Activated T-cell treated with anti-CD3 and anti-CD28 coated beads, Interleukin-2, amount 50 U/mL, for 48 hours (primary cell): Measurements from ENCODE around the gene LGMN.

Experiments
- DNase-seq, 2 experiments: peaks; one replicate each; pipeline ENCODE4 v3.0.0-alpha.2; 2020

LGMN gene

GRCh38 chr14:92724516-92725340 is 23.7 kb downstream of the LGMN start:
- DNase-seq = no peak

GRCh38 chr14:92719890-92720323 is 28.5 kb downstream of the LGMN start:
- no peak for DNase-seq

- DNase-seq = no peak
These were observed 29.0 kb downstream of the LGMN start for GRCh38 chr14:92719421-92719820.

DNA sequence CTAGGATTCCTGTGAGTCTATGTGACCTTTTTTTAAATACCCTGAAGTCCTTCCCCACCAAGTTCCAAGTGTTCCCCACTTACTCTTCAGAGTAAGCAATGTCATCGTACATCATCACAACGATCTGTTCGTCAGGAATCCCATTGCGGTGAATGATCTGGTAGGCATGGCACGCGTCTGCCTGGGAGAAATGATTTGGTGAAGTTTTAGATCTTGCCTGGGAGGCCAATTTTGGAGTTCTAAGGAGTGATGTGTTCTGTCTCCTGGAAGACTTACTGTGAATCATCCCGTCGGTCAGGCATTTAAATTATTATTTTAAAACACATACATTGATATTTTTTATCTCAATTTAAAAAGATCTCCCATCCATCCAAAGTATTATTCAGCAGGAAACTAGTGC is 29.8 kb downstream of the LGMN start:
- no peak for DNase-seq

DNA sequence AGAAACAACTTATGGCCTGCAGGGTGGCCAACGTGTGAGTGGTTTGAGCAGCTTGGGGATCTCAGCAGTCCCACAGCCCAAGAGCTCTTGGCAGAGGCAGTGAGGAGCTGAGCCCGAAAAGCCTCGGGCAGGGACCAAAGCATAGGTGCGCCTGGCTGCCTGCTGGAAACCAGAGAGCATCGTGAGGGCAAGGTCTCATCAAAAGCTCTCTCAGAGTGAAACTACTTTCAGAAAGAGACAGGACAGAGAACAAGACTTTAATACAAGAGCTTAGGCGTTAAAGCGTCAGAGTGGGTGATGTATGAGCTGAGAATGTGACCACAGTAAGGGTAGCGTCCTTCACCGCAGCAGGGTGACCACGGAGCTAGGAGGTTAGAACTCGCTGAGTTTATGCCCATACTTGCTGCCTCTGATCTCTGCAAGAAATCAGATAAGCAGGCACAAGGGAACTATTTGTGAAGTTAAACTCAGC is 30.8 kb downstream of the LGMN start:
- no peak for DNase-seq

GRCh38 chr14:92716131-92716530 is 32.3 kb downstream of the LGMN start:
- DNase-seq = no peak

DNA sequence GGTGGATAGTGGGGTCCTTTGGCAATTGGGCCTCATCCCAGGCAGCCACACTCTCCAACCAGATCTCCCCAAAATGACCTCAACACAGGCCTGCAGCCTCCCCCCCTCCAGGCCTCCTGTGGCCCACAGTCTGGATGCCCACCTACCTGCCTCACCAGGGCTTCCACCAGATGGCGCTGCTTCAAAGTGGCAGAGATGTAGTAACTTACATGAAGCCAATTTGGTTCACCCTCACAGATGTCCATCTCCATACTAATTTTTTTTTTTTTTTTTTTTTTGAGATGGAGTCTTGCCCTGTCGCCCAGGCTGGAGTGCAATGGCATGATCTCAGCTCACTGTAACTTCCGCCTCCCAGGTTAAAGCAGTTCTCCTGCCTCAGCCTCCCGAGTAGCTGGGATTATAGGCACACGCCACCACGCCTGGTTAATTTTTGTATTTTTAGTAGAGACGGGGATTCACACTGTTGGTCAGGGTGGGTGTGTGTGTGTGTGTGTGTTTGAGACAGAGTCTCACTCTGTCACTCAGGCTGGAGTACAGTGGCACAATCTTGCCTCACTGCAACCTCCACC is 33.6 kb downstream of the LGMN start:
- peak; percentile 90 to 95 for DNase-seq

DNA sequence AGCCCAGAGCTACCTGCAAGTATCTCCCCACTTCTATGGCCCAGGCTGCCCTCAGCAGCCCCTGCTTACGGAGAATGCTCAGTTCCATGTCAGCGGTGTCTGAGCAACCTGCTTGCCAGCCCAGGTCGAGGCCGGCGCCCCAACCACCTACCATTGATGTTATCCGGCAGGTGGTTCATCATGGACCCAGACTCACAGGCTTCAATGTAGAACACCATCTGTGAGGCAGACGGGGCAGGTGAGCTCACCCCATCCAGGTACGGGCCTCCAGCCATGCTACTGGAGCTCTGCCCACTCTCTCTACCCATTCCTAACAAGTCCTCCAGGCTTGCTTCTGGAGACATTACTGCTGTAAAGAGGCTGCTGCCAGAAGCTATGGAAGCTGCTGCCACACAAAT is 35.8 kb downstream of the LGMN start:
- no peak for DNase-seq

GRCh38 chr14:92711976-92712653 is 36.3 kb downstream of the LGMN start:
- DNase-seq = no peak

DNA sequence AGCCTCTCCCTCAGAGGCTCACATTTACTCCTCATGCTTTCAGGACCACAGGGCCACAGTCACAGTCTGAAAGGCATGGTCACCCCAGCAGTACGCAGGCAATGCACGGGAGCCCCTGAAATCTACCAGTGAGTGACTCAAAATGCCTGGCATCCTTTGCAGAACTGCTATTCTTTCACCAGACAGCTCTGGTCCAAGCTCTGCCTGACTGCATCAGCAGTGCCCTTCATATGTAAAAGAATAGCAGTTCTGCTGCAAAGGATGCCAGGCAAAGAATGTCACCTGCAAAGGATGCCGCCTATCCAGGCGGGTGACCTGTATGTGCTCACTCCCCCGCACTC is 38.5 kb downstream of the LGMN start:
- DNase-seq = no peak

GRCh38 chr14:92709340-92710000 is 39.0 kb downstream of the LGMN start:
- DNase-seq = no peak

DNA sequence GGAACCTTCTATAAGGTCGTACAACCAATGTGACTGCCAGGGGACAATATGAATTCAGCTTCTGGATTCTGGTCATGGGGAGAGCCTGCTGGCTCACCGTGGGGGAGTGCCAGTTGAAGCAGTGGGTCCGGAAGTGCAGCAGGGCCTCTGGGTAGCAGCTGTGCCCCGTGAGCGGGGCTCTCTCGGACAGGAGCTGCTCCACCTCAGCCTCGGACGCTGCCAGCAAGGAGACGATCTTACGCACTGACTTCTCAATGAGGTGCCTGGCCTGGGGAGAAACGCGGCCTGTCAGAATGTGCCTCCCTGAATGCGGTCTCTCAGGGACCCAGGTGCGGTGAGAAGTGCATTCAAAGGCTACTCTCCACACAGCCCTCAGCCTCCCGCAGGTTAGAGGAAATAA is 42.0 kb downstream of the LGMN start:
- no peak for DNase-seq

DNA sequence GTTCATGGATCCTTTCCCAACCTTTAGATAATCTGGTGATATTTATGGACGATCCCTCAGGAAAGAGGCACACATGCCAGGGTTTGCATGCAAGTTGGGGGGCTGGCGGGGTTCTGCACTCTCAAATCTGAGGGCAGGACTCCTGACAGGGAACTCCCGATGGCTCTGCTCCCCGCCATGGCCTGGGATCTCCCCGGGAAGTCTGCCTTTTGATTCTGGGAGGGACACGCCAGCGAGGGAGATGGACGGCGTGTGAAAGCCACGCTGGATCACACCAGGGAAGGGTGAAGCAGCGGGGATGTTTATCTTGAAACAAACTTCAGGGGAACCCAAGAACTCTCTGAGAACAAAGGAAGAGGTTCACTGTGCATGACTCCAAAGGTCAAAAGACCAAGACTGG is 43.6 kb downstream of the LGMN start:
- no peak for DNase-seq

- no peak for DNase-seq
These were observed 44.2 kb downstream of the LGMN start for GRCh38 chr14:92704036-92704804.

- no peak for DNase-seq
These were observed 44.9 kb downstream of the LGMN start for GRCh38 chr14:92703516-92703915.

DNA sequence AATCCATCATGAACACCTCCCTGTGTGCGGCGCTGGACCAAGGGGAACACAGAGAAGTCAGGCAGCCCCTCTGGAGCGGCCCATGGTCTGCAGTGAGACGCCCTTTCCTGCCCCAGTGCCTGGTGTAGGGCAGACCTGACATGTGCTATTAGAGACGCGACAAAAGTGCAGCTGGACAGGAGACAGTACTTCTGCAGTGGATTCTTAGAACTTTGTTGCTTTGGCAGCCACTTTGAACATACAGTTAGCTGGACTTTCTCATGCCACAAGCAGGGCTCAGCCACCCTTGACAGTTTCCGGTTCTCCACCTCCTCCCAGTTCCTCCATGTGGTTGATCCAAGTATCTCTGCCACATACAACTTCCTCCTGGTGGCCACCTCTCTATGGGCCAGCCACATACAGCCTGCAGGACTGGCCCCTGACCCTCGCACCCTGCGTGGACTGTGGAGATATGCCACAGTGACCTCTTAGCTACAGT is 45.9 kb downstream of the LGMN start:
- DNase-seq = no peak

DNA sequence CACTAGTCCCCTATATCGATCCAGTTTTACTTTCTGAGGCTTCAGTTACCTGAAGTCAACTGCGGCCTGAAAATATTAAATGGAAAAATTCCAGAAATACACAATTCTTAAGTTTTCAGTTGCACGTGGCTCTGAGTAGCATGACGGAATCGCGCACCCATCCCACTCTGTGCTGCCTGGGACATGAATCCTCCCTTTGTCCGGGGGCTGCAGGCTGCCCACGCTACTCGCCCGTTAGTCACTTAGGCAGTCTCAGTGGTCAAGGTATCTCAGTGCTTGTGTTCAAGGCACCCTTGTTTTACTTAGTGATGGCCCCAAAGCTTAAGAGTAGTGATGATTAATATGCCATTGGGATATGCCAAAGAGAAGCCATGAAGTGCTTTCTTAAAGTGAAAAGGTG is 46.6 kb downstream of the LGMN start:
- no peak for DNase-seq

DNA sequence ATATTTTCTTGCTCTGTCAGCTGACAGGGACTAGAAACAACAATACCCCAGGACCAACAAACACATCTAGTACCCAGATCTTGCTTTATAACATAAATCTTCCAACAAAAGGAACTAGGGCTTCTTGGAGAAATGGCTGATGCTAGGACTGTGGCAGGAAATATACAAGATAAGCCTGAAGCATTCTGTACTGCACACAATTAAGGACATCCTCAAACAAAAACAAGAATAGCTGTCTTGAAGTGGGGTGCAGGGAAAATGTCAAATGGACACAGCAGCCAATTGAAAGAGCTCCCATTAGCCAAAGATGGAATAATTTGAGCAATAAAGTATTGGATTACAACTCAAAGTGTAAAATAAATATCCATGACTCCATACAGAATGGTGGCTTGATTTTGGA is 50.0 kb downstream of the LGMN start:
- no peak for DNase-seq

- DNase-seq = no peak
These were observed 52.1 kb downstream of the LGMN start for GRCh38 chr14:92696366-92696765.

- DNase-seq = no peak
These were observed 52.9 kb downstream of the LGMN start for GRCh38 chr14:92695562-92695961.

GRCh38 chr14:92694807-92695206 is 53.6 kb downstream of the LGMN start:
- DNase-seq = no peak

DNA sequence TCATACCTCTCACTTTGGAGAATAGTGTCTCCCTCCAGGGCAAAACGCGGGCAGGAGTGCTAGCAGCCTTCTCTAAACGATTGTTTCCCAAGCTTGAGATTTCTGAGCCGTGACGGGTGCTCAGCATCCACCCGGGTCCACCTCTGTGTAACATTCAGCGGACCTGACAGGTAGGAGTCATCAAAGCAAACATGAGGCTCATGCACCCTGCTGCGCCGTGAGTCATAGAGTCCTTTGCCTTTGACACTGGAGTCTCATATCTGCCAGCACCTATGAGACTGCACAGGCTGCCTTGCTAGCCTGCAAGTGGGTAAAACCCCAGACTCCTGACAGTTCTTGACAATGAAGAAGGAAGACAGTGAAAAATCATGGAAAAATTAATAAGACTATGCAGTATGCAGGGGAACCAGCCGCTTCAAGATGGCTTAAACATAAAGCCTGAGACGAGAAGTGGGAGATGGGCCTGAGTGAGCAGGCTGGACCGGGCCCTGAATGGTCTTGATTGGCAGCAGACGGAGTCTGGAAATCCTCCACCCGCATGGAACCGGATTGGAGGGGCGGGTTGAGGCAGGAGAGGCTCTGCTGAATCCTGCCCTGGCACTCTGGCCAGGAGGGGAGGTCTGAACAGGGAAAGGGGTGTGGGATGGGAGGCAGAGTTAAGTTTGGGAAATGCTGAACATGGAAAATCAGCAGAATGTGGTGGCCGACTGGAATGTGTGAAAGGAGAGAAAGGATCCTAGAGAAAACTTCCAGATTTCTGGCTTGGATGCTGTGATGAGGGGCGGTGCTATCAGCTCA is 54.2 kb downstream of the LGMN start:
- DNase-seq = peak in 1 of 2 experiments; percentile 55
